H1 (cell line): ENCODE measurements around the gene TACR2. TPM values are rescaled to one million over a fixed set of nuclear protein-coding genes. Genes with fewer than 3 reads are reported as not detected.

ENCODE experiments used
- BACH1 ChIP-seq: IDR thresholded peaks from 2 replicates; pipeline ENCODE4 v1.6.1; 2012; ENCODE audit warnings: low read length, improper control_type of control experiment
- CBX5 ChIP-seq: fragments of 300-800, 300-1000 bp; sonication (generic); IDR thresholded peaks from 2 replicates; pipeline ENCODE4 v1.7.1; 2016; ENCODE audit warnings: antibody characterized with exemption, low read length, low read depth
- CHD7 ChIP-seq: fragments of 300-600 bp; sonication (generic); IDR thresholded peaks from 2 replicates; pipeline ENCODE4 v1.7.1; 2012; ENCODE audit warnings: low read length, moderate library complexity, mild to moderate bottlenecking, inconsistent platforms; ENCODE audit not compliant: insufficient replicate concordance
- JUND ChIP-seq: IDR thresholded peaks from 2 replicates; pipeline ENCODE4 v1.6.1; 2011; ENCODE audit warnings: mild to moderate bottlenecking, improper control_type of control experiment, low read length
- polyA plus RNA-seq, 7 experiments: library from polyadenylated mRNA; depleted of rRNA in 3 of 7; stranded (reverse) in 5 of 7; unstranded in 2 of 7; fragments of >200 nt in 5 of 7; fragments of 200-250 nt in 2 of 7; gene quantifications; 1 replicate in 5 of 7; 2 replicates in 1 of 7; 4 replicates in 1 of 7; pipeline versions ENCODE4 v1.2.1 to v1.2.3, GENCODE V29; 2011 to 2013; ENCODE audit warnings: missing spikeins in 2 of 7, mixed read lengths in 2 of 7
- total RNA-seq: library from RNA; stranded (reverse); fragmentation: NEBNext Ultra II Directional; extraction: Animal tissue kit (Norgen Biotek cat#: 25700); gene quantifications from 2 replicates; pipeline ENCODE4 v1.2.1, GENCODE V29; 2021

The TACR2 gene
- total and polyA plus RNA-seq, 2 of the 8 experiments (the other 6 are each of a cell fraction or from before 2014, with no cell fraction given), result 0.06 TPM; not detected in 1

DNA sequence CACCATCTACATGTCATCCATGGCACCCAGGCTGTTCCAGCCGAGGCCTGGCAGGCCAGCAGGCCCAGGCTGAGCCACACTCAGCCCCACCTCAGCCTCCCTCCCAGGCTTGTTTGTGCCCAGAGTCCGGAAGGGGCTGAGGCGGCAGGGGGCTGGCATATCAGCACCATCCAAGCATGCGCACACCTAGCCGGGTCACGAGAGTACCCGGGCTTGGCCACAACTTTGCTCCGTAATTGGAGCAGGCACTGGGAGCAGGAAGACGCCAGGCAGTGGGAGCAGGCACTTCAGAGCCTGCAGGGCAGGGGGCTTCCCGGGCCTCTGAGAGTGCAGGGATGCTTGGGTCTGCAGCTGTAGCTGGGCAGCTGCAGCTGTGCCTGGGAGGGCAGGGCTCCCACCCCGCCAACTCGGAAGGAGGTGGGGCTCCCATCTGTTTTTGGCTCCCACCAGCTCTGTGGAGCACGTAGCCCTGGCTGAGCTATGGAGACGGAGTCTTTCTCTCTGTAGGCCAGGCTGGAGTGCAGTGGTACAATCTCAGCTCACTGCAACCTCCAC lies 19.3 kb upstream of the TACR2 start (continued):
- no peak for TF ChIP-seq CHD7
- TF ChIP-seq CBX5, result no peak
- no peak for TF ChIP-seq BACH1
- no peak for TF ChIP-seq JUND
